GM12875 (cell line): ENCODE results near the gene CNRIP1.
"Not testable (repeated sequence)": the region's sequence is repeated elsewhere in the genome, so short reads cannot be mapped to it uniquely, and the experiment has no call there.

Experiments used
- H3K4me3 ChIP-seq: one replicate; pipeline ENCODE4 v1.5.1; 2011; ENCODE audit warnings: low read depth, low read length, control low read depth
- TF ChIP-seq, protein P1 (sequence below): IDR thresholded peaks from 2 replicates; pipeline ENCODE4 v1.5.1; 2011; ENCODE audit warnings: low read depth, mild to moderate bottlenecking, control low read depth, inconsistent platforms, low read length, moderate library complexity, borderline replicate concordance; ENCODE audit not compliant: insufficient read depth

The CNRIP1 gene

DNA sequence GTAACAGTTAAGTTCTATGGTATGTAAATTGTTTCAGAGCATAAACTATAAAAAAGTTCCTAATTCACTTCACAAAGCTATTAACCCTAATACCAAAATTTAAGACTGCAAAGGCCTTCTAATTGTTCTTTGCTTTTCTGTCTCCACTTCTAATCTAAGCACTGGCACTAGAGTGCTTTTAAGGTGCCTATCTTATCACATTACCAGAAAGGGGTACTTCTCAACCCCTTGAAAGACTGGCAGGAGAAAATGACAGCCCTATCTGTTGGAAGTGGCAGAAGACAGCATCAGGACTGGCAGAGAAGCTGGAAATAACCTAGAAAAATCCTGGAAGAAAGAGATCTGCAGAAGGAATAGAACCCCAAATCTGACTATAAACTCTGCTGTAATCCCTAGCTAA is 10.3 kb downstream of the CNRIP1 start:
- TF ChIP-seq, protein P1, sequence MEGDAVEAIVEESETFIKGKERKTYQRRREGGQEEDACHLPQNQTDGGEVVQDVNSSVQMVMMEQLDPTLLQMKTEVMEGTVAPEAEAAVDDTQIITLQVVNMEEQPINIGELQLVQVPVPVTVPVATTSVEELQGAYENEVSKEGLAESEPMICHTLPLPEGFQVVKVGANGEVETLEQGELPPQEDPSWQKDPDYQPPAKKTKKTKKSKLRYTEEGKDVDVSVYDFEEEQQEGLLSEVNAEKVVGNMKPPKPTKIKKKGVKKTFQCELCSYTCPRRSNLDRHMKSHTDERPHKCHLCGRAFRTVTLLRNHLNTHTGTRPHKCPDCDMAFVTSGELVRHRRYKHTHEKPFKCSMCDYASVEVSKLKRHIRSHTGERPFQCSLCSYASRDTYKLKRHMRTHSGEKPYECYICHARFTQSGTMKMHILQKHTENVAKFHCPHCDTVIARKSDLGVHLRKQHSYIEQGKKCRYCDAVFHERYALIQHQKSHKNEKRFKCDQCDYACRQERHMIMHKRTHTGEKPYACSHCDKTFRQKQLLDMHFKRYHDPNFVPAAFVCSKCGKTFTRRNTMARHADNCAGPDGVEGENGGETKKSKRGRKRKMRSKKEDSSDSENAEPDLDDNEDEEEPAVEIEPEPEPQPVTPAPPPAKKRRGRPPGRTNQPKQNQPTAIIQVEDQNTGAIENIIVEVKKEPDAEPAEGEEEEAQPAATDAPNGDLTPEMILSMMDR = no peak
- no peak overlapping the region for H3K4me3 ChIP-seq

DNA sequence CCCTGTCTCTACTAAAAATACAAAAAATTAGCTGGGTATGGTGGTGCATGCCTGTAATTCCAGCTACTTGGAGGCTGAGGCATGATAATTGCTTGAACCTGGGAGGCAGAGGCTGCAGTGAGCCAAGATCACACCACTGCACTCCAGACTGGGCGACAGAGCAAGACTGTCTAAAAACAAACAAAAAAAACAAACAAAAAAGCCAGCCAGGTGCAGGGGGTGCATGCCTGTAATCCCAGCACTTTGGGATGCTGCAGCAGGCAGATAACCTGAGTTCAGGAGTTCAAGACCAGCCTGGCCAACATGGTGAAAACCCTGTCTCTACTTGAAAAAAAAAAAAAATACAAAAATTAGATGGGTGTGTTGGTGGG is 15.9 kb downstream of the CNRIP1 start:
- H3K4me3 ChIP-seq = not testable (repeated sequence)

DNA sequence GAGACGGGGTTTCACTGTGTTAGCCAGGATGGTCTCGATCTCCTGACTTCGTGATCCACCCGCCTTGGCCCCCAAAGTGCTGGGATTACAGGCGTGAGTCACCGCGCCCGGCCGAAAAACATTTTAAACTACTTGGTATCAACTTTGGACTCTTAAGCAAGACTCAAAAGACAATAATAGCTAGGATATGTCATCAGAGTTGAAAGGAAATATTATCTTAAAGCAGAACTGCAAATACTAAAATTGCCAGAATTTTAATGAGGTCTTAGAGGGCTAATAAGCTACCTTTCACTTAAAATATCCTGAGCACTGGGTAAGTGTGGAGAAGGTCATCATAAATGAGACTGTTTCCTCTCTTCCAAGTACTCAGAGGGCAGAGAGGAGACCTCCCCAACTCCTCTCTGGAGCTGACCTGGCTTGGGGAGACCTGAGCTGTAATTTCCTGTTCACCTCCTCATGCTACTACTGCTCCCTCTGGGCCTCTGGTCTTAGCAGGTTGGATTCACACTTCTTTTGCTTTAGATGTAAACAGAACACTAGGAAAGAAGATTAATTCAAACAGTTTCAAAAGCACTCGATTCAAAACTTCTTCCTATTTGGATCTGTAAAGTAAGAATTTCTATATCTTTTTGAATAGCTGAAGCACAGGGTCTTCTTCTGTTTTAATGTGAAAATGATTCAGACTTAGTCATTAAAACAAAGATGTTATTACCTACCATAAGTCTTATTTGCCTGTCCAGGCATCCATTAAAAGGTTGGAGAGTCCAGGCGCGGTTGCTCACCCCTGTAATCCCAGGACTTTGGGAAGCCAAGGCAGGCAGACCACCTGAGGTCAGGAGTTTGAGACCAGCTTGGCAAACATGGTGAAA is 16.5 kb downstream of the CNRIP1 start:
- TF ChIP-seq, protein P1 = no peak

DNA sequence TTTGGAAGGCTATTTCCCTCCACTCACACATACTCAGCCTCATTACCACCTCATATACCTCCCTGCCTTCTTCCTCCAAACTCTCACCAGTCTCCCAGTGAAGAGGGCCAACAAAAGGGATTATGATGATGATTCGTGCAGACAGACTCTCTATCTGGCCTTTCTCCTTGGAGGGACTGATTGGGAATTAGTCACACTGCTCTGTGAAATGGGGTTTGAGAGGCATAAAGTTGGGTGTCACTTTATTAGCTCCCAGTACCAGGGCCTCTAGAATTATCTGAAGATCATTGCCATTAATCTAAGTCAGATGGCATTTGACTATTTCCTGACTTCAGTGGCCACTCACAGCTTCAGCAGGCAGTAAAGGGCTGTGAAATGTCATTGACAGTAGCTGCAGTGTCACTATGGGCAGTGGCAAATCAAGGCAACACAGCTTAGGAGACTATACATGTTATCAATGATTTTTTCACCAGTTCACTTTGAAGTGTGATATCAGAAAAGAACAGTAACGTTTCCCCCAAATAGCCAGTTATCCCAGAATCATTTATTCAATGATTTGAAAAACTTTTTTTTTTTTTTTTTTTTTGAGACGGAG is 17.4 kb downstream of the CNRIP1 start:
- no peak overlapping the region for H3K4me3 ChIP-seq
- TF ChIP-seq, protein P1 = no peak

More for the DNA sequence above, 16.5 kb downstream of the CNRIP1 start:
- no peak overlapping the region for H3K4me3 ChIP-seq

DNA sequence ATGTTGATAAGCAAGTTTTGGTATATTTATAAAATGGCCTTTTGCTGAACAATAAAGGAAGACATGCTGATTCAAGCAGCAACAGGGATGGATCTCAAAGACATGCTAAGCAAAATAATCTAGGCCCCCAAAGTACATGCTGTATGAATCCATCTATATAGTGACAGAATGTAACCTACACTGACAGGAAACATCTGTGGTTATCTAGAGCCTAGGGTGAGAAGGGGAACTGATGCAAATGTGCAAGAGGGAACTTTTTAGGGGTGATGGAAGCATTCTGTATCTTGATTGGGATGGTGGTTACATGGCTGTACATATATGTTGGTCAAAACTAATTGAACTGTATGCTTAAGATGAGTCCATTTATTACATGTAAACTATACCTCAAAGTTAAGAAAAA is 24.2 kb downstream of the CNRIP1 start:
- TF ChIP-seq, protein P1 = no peak
- H3K4me3 ChIP-seq = no peak overlapping the region

DNA sequence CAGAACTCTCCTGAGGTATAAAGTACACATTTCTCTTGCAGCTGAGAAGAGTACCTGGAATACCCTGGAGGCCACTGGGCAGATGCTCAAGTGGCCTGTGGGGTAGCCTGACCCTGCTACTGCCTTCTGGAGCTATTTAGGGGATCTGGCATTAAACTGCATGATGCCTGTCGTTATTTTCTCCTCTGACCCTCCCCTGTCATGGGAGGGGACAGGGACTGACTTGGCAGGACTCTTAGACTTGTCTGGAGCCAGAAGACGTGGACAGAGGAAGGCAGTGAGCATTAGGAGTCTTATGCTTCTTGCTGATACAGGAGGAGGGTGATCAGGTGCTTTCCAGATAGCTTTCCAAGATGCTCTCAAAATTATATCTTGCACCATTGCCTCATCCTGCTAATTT is 24.8 kb downstream of the CNRIP1 start:
- TF ChIP-seq, protein P1 = no peak
- H3K4me3 ChIP-seq = no peak overlapping the region

DNA sequence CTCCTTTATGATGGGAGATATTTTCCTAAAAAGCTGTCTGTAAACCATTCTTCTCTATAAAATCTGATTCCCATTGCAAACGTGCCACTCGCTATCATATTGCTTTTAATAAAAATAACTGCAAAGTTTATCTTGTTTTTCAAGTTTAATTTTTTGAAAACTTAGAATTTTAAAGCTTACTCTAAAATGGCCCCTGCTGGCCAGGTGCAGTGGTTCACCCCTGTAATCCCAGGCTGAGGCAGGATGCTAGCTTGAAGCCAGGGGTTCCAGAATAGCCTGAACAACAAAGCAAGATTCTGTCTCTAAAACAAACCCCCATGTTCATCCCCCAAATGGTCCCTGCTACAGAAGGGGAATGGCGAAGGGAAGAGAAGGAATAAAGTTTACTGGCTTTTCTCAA is 25.6 kb downstream of the CNRIP1 start:
- TF ChIP-seq, protein P1 = no peak
- H3K4me3 ChIP-seq = no peak overlapping the region
